HG02678 (cell line): Measurements from ENCODE around the gene TNIP3.

Experiments
- ATAC-seq: cut with Tn5 transposase; IDR thresholded peaks from one replicate; pipeline ENCODE4 v1.9.1; 2021; ENCODE audit warnings: mild to moderate bottlenecking, moderate library complexity; ENCODE audit not compliant: unreplicated experiment

The TNIP3 gene

GRCh38 chr4:121093261-121093660, 70.9 kb downstream of the TNIP3 start:
- ATAC-seq = no peak

DNA sequence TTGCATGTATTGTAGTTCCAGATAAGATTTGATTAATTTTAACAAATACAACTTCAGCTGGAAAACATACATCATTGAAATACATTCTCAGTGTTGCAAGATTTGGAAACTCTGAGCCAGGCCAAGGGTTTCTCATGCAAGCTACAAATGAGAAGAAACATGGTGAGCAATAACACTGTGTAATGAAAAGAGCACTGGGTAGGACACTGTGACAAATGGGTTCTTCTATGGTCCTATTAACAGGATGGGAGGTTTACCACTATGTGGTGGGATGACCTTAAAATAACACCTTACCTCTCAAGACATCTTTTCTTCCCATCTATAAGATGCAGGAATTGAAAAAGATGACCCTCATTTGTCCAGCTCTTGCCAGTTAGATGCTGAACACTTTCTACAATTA, 72.2 kb downstream of the TNIP3 start:
- ATAC-seq = no peak

DNA sequence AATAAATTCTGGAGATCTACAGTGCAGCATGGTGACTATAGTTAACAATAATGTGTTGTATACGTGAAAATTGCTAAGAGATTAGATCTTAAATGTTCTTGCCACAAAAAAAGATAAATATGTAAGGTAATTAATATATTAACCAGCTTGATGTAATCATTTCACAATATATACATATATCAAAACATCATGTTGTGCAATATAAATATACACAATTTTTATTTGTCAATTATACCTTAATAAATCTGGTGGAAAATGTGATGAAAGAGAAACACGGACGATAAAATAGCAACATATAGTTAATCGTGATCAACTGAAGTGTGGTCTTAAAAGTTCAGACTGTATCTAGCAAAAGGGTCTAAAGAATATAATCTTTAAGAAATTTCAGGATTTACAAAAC, 75.3 kb downstream of the TNIP3 start:
- no peak for ATAC-seq
